Measurements from ENCODE around the gene MBD3L3. TPM values are rescaled to one million over a fixed set of nuclear protein-coding genes. Genes with fewer than 3 reads are reported as not detected.

Gene MBD3L3
- not detected in 5 replicates for total RNA-seq (2022; extraction: Qiagen RNA extraction)

DNA sequence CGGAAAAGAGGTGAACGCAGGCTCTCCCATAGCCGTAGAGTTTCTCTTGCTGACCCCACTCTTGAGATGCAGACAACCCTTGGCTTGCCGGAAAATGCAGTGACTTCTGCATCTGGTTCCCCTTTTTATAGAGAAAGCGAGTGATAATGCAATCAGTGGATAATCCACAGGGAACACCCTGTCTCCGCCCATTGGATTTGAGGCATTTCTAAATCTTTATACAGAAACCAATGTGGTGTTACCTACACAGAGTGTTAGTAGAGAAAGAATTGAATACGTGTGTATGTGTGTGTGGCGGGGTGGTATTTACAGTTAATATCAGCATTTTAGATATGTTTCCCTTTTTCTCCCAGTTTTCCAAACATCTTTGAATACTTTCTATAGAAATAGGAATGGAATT is at the start of gene MBD3L3:
Gene MBD3L3 (minus strand): TSS at position 101 of the 400 bp plus-strand sequence. CDS start 71 bp downstream, at position 30.

DNA sequence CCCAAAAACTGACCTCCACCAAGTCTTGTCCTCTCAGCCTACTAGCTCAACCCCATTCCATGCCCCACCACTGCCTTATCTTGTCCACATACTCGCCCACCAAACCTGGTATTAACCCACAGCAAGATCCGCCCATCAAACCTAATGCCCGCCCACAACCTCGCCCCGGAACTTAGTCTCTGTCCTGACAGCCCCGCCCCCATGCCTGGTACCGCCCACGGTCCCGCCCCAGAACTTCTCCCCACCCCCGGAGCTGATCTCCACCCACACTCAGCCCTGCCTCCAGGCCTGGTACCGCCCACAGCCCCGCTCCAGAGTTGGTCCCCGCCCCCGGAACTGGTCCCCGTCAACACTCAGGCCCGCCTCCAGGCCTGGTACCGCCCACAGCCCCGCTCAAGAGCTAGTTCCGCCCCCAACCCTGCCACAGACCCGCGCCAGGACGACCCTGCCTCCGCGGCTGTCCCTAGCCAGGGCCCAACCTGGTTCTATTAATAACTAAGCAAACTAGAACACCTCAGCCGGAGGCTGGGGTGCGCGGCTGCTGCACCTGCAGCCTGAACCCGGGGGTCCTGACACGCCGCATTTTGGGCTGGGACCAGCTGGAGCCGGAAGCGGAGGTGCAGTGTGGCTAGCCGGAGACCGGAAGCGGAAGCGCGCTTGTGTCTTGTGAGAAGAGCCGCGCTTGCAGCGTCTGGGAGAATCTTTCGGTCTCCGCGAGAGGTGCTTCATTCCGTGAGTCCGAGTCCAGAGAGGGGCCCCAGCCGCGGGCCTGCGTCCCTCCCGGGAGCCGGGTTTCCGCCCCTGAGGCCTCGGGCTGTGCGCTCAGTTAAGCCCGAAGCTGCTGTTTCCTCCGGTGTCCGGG is 10.8 kb upstream of the MBD3L3 start, which contains the start of gene ZNF557:
Gene ZNF557 (plus strand): TSS at position 662 of the 862 bp plus-strand sequence. CDS start 5,372 bp downstream, outside the sequence.

DNA sequence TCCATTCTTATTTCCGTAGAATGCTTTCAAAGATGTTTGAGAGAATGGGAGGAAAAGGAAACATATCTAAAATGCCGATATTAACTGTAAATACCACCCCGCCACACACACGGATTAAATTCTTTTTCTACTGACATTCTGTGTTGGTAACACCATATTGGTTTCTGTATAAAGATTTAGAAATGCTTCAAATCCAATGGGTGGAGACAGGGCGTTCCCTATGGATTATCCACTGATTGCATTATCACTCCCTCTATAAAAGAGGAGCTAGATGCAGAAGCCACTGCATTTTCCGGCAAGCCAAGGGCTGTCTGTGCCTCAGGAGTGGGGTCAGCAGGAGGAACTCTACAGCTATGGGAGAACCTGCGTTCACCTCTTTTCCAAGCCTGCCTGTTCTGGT is 9.5 kb downstream of the MBD3L3 start, which contains the start of gene MBD3L2:
Gene MBD3L2 (plus strand): TSS at position 301 of the 400 bp plus-strand sequence. CDS start 53 bp downstream, at position 354.

DNA sequence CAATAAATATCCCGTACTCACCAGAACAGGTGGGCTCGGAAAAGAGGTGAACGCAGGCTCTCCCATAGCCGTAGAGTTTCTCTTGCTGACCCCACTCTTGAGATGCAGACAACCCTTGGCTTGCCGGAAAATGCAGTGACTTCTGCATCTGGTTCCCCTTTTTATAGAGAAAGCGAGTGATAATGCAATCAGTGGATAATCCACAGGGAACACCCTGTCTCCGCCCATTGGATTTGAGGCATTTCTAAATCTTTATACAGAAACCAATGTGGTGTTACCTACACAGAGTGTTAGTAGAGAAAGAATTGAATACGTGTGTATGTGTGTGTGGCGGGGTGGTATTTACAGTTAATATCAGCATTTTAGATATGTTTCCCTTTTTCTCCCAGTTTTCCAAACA is 18.4 kb downstream of the MBD3L3 start, which contains the start of gene MBD3L4:
Gene MBD3L4 (minus strand): TSS at position 101 of the 400 bp plus-strand sequence. CDS start 35 bp downstream, at position 66.

DNA sequence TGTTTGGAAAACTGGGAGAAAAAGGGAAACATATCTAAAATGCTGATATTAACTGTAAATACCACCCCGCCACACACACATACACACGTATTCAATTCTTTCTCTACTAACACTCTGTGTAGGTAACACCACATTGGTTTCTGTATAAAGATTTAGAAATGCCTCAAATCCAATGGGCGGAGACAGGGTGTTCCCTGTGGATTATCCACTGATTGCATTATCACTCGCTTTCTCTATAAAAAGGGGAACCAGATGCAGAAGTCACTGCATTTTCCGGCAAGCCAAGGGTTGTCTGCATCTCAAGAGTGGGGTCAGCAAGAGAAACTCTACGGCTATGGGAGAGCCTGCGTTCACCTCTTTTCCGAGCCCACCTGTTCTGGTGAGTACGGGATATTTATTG is 28.2 kb downstream of the MBD3L3 start, which contains the start of gene MBD3L5:
Gene MBD3L5 (plus strand): TSS at position 301 of the 400 bp plus-strand sequence. CDS start 34 bp downstream, at position 335.

DNA sequence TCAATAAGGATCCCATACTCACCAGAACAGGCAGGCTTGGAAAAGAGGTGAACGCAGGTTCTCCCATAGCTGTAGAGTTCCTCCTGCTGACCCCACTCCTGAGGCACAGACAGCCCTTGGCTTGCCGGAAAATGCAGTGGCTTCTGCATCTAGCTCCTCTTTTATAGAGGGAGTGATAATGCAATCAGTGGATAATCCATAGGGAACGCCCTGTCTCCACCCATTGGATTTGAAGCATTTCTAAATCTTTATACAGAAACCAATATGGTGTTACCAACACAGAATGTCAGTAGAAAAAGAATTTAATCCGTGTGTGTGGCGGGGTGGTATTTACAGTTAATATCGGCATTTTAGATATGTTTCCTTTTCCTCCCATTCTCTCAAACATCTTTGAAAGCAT is 37.1 kb downstream of the MBD3L3 start, which contains the start of gene MBD3L2B:
Gene MBD3L2B (minus strand): TSS at position 101 of the 400 bp plus-strand sequence. CDS start 34 bp downstream, at position 67.

Other genes starting within 250 kb of the MBD3L3 start
- 4.3 to 5.6 TPM (median 4.7 TPM) in 5 replicates for gene ADGRE1, start 171.1 kb downstream of the MBD3L3 start, total RNA-seq (2022; extraction: Qiagen RNA extraction)
- not detected in 5 replicates for gene MBD3L2B, start 37.2 kb downstream of the MBD3L3 start, total RNA-seq (2022; extraction: Qiagen RNA extraction)
- gene MBD3L5, start 28.1 kb downstream of the MBD3L3 start, total RNA-seq (2022; extraction: Qiagen RNA extraction), result not detected in 5 replicates
- gene MBD3L4, start 18.5 kb downstream of the MBD3L3 start, total RNA-seq (2022; extraction: Qiagen RNA extraction), result not detected in 5 replicates
- not detected in 5 replicates for gene MBD3L2, start 9.4 kb downstream of the MBD3L3 start, total RNA-seq (2022; extraction: Qiagen RNA extraction)
- 2.4 to 2.9 TPM (median 2.8 TPM) in 5 replicates for gene ZNF557, start 11.0 kb upstream of the MBD3L3 start, total RNA-seq (2022; extraction: Qiagen RNA extraction)
- gene INSR, start 235.7 kb upstream of the MBD3L3 start, total RNA-seq (2022; extraction: Qiagen RNA extraction), result 2.3 to 4.1 TPM (median 3.5 TPM) in 5 replicates